ENCODE measurements around the gene INSC.

Gene INSC

DNA sequence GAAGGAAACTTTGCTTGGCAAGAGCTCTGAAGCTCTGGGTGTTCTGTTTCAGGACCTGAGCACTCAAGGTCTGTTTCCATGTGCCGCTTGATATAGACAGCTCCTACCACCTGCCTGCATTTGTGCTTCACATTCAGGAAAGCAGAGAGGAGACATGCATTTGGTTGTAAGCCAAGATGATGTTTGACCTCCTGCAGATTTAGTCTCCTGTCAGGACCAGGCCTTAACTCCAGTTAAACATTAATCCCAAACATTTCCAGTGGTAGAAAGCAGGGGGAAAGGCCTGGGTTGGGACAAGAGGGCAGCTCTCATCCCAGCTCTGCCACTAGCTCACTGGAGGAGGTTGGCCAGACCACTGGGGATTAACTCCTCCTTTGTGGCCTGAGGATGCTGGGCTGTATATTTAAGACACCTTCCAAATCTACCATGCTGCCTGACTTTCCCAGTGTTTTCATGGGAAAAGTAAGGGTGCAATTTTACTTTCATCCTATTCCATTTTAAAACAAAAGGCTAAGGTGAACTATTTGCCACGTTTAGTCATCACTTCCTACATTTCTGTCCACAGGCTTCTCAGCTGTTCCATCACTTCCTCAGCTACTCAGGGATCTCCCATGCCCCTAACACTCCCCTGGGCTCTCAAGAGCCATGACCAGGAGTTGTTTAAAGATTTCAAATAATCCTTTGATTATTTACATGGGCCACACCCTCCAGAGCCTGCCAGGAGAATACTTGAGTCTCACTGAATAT, 80.9 kb downstream of the INSC start:
- Histone ChIP-seq H3K27ac (ENCODE audit: extremely low read depth, low read depth, low read length) (no peak overlapping the region), H3K4me3 (ENCODE audit: low read depth, low read length) (no peak overlapping the region), H3K4me1 (ENCODE audit: control insufficient read depth, insufficient read depth, low read length) (no peaks in the 10 kb centered on the region), H3K9me3 (ENCODE audit: control insufficient read depth, insufficient read depth, low read depth, low read length) (no peaks in the 10 kb centered on the region), H3K36me3 (ENCODE audit: control insufficient read depth in 2 of 2, insufficient read depth in 1 of 2, low read length in 2 of 2) (no peaks in the 10 kb centered on the region)
- ChIA-PET CTCF (interaction anchor here (0.9 to 1.6 kb wide), 4 partner anchors 12 to 221 kb away, joined by 3 to 7 read pairs (median 4); no protein-coding TSS in a partner anchor), POLR2A (no interaction called here)
- TF ChIP-seq, protein P1, sequence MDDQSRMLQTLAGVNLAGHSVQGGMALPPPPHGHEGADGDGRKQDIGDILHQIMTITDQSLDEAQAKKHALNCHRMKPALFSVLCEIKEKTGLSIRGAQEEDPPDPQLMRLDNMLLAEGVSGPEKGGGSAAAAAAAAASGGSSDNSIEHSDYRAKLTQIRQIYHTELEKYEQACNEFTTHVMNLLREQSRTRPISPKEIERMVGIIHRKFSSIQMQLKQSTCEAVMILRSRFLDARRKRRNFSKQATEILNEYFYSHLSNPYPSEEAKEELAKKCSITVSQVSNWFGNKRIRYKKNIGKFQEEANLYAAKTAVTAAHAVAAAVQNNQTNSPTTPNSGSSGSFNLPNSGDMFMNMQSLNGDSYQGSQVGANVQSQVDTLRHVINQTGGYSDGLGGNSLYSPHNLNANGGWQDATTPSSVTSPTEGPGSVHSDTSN (CRISPR knock-in tag; IDR thresholded peaks at IDR 0.05): no peak
- TF ChIP-seq, protein P2, sequence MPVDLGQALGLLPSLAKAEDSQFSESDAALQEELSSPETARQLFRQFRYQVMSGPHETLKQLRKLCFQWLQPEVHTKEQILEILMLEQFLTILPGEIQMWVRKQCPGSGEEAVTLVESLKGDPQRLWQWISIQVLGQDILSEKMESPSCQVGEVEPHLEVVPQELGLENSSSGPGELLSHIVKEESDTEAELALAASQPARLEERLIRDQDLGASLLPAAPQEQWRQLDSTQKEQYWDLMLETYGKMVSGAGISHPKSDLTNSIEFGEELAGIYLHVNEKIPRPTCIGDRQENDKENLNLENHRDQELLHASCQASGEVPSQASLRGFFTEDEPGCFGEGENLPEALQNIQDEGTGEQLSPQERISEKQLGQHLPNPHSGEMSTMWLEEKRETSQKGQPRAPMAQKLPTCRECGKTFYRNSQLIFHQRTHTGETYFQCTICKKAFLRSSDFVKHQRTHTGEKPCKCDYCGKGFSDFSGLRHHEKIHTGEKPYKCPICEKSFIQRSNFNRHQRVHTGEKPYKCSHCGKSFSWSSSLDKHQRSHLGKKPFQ (tag by site-specific recombination; IDR thresholded peaks at IDR 0.05): no peak
- no peak for TF ChIP-seq FEZF1 (tag by site-specific recombination; IDR thresholded peaks at IDR 0.05)
- no peak for TF ChIP-seq YY2 (tag by site-specific recombination; IDR thresholded peaks at IDR 0.05)
- no peak for TF ChIP-seq ZNF707 (tag by site-specific recombination; IDR thresholded peaks at IDR 0.05)
- no peak for TF ChIP-seq ZNF837 (tag by site-specific recombination; IDR thresholded peaks at IDR 0.05)
- TF ChIP-seq ZNF426 (tag by site-specific recombination; IDR thresholded peaks at IDR 0.05): no peak
- no peak for TF ChIP-seq ZNF555 (tag by site-specific recombination; conservative IDR thresholded peaks at IDR 0.05)
- TF ChIP-seq ZNF174 (tag by site-specific recombination; IDR thresholded peaks at IDR 0.05): no peak
- TF ChIP-seq ZSCAN16 (tag by site-specific recombination; IDR thresholded peaks at IDR 0.05): no peak
- TF ChIP-seq, protein P3, sequence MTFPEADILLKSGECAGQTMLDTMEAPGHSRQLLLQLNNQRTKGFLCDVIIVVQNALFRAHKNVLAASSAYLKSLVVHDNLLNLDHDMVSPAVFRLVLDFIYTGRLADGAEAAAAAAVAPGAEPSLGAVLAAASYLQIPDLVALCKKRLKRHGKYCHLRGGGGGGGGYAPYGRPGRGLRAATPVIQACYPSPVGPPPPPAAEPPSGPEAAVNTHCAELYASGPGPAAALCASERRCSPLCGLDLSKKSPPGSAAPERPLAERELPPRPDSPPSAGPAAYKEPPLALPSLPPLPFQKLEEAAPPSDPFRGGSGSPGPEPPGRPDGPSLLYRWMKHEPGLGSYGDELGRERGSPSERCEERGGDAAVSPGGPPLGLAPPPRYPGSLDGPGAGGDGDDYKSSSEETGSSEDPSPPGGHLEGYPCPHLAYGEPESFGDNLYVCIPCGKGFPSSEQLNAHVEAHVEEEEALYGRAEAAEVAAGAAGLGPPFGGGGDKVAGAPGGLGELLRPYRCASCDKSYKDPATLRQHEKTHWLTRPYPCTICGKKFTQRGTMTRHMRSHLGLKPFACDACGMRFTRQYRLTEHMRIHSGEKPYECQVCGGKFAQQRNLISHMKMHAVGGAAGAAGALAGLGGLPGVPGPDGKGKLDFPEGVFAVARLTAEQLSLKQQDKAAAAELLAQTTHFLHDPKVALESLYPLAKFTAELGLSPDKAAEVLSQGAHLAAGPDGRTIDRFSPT (tag by site-specific recombination; IDR thresholded peaks at IDR 0.05): no peak
- no peak for TF ChIP-seq ZSCAN30 (tag by site-specific recombination; IDR thresholded peaks at IDR 0.05)
- TF ChIP-seq BCL11A (tag by site-specific recombination; IDR thresholded peaks at IDR 0.05; ENCODE audit: low read depth): no peak
- no peak for TF ChIP-seq KLF9 (tag by site-specific recombination; IDR thresholded peaks at IDR 0.05; ENCODE audit: low read depth)

DNA sequence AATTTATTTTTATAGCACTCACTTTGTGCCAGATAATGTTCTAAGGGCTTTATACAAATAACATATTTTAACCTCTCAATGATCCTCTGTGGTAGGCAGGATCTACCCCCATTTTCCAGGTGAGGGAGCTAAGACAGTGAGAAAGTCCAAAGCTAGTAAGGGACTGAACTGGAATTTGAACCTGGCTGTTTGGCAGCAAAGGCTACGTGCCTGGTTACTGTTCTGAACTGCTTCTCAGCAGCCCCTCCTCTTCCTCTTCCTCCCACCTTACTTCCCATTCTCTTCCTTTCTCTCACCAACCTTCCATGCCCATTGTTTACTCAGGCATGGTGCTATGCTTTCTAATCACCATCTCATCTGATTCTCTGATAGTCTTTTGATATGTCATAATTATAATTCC, 82.0 kb downstream of the INSC start:
- CTCF ChIA-PET: interaction anchor here (0.6 to 1.1 kb wide), 4 partner anchors 14 to 654 kb away, joined by 3 to 5 read pairs (median 3); no protein-coding TSS in a partner anchor
- H3K27ac ChIP-seq (ENCODE audit: extremely low read depth, low read depth, low read length): no peak overlapping the region
- H3K4me3 ChIP-seq (ENCODE audit: low read depth, low read length): no peak overlapping the region
- no peak for TF ChIP-seq ZBTB1 (tag by site-specific recombination; IDR thresholded peaks at IDR 0.05)
- TF ChIP-seq GLIS1 (tag by site-specific recombination; IDR thresholded peaks at IDR 0.05): no peak
- TF ChIP-seq ZBTB7A (tag by site-specific recombination; IDR thresholded peaks at IDR 0.05; ENCODE audit: low read depth): no peak
- TF ChIP-seq ZNF202 (tag by site-specific recombination; IDR thresholded peaks at IDR 0.05; ENCODE audit: borderline replicate concordance): no peak
- TF ChIP-seq, protein P4, sequence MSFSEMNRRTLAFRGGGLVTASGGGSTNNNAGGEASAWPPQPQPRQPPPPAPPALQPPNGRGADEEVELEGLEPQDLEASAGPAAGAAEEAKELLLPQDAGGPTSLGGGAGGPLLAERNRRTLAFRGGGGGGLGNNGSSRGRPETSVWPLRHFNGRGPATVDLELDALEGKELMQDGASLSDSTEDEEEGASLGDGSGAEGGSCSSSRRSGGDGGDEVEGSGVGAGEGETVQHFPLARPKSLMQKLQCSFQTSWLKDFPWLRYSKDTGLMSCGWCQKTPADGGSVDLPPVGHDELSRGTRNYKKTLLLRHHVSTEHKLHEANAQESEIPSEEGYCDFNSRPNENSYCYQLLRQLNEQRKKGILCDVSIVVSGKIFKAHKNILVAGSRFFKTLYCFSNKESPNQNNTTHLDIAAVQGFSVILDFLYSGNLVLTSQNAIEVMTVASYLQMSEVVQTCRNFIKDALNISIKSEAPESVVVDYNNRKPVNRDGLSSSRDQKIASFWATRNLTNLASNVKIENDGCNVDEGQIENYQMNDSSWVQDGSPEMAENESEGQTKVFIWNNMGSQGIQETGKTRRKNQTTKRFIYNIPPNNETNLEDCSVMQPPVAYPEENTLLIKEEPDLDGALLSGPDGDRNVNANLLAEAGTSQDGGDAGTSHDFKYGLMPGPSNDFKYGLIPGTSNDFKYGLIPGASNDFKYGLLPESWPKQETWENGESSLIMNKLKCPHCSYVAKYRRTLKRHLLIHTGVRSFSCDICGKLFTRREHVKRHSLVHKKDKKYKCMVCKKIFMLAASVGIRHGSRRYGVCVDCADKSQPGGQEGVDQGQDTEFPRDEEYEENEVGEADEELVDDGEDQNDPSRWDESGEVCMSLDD (tag by site-specific recombination; IDR thresholded peaks at IDR 0.05): no peak
- no peak for TF ChIP-seq ZBTB44 (tag by site-specific recombination; IDR thresholded peaks at IDR 0.05)
- no peak for TF ChIP-seq ZNF654 (tag by site-specific recombination; IDR thresholded peaks at IDR 0.05; ENCODE audit: low read depth)
- no peak for TF ChIP-seq HOXD13 (CRISPR knock-in tag; IDR thresholded peaks at IDR 0.05; ENCODE audit: borderline replicate concordance)
- no peak for TF ChIP-seq ZNF529 (tag by site-specific recombination; IDR thresholded peaks at IDR 0.05; ENCODE audit: insufficient replicate concordance)
- no peak for TF ChIP-seq ZNF701 (tag by site-specific recombination; IDR thresholded peaks at IDR 0.05)
- POLR2A ChIA-PET: no interaction called here
- no peaks in the 10 kb centered on the region for H3K4me1 ChIP-seq (ENCODE audit: control insufficient read depth, insufficient read depth, low read length)
- no peaks in the 10 kb centered on the region for H3K36me3 ChIP-seq (ENCODE audit: control insufficient read depth in 2 of 2, insufficient read depth in 1 of 2, low read length in 2 of 2)
- H3K9me3 ChIP-seq (ENCODE audit: control insufficient read depth, insufficient read depth, low read depth, low read length): no peaks in the 10 kb centered on the region

Measured in HEK293 (cell line).